Measurements from ENCODE around the gene CEMIP.

DNA sequence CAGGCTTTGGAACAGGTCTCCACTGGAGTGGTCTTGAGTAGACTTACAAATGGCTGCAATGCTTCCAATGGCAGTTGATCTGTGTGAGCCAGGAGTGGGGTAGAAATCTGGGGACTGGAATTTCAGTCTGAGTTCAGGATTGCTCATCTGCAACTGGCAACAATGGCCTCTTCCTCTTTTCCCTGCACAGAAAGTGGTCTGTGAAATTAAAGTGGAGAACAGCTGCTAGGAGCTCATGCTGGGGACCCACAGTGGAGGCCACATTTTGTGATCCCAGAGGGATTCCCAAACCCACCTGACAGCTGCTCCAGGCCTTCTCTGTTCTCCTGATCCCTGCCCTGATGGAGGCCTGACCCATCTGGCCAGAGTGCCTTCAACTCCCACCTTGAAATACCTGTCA lies 49.6 kb downstream of the CEMIP start:
- TF ChIP-seq CTCF (IDR thresholded peaks at IDR 0.05) (no peak), POLR2A (IDR thresholded peaks at IDR 0.05) (no peak)
